ENCODE data around the gene GRM7. TPM values are rescaled to one million over a fixed set of nuclear protein-coding genes. Genes with fewer than 3 reads are reported as not detected.

The GRM7 gene
- total and polyA plus RNA-seq, 2 experiments from 2014 or later = 0.40 TPM; not detected in 1

GRCh38 chr3:7536921-7537320 is 676.0 kb downstream of the GRM7 start:
- DNase-seq (ENCODE audit: low spot score) (no peak), ATAC-seq (no peak)
- no peaks in the 10 kb centered on the region for H3K36me3 Mint-ChIP-seq (ENCODE audit: low read depth)
- Histone ChIP-seq H3F3A (replicated peaks; ENCODE audit: low read depth) (no peaks in the 10 kb centered on the region), H3K79me2 (replicated peaks; ENCODE audit: insufficient read depth) (no peaks in the 10 kb centered on the region), H2AFZ (no peak overlapping the region), H4K20me1 (replicated peaks; ENCODE audit: insufficient read depth) (no peaks in the 10 kb centered on the region), H3K9me2 (ENCODE audit: insufficient read depth) (peaks cover 3% of the 10 kb centered on the region; the same call in 1 of the 2 replicates), H3K4me1 (ENCODE audit: insufficient read depth) (no peaks in the 10 kb centered on the region), H3K4me3 (no peak overlapping the region), H3K27ac (ENCODE audit: low read depth) (no peak overlapping the region), H3K4me2 (no peak overlapping the region), H3K27me3 (ENCODE audit: insufficient read depth) (no peaks in the 10 kb centered on the region), H3K36me3 (ENCODE audit: insufficient read depth) (no peaks in the 10 kb centered on the region)
- H3K27ac Mint-ChIP-seq = no peak overlapping the region
- H3K27me3 Mint-ChIP-seq (ENCODE audit: insufficient read depth, low read depth, poor library complexity) = no peaks in the 10 kb centered on the region
- H3K4me1 Mint-ChIP-seq = no peaks in the 10 kb centered on the region
- no peak overlapping the region for H3K4me3 Mint-ChIP-seq
- H3K9me3 Mint-ChIP-seq = no peaks in the 10 kb centered on the region
- TF ChIP-seq JUNB (IDR thresholded peaks at IDR 0.05; ENCODE audit: unreplicated experiment) = no peak
- TF ChIP-seq ETS1 (IDR thresholded peaks at IDR 0.05) = no peak
- TF ChIP-seq ZNF462 (CRISPR knock-in tag; IDR thresholded peaks at IDR 0.05) = no peak
- no peak for TF ChIP-seq ZNF114 (CRISPR knock-in tag; IDR thresholded peaks at IDR 0.05)
- no peak for TF ChIP-seq NANOG (IDR thresholded peaks at IDR 0.05; ENCODE audit: borderline replicate concordance)
- no peak for TF ChIP-seq ZNF331 (CRISPR knock-in tag; IDR thresholded peaks at IDR 0.05; ENCODE audit: low read depth)
- no peak for TF ChIP-seq STAT1 (IDR thresholded peaks at IDR 0.05; ENCODE audit: unreplicated experiment)
- no peak for TF ChIP-seq EZH2phosphoT487 (IDR thresholded peaks at IDR 0.05; ENCODE audit: unreplicated experiment)
- no peak for TF ChIP-seq CREB1 (CRISPR knock-in tag; IDR thresholded peaks at IDR 0.05; ENCODE audit: low read depth)
- no peak for TF ChIP-seq CTCF (conservative IDR thresholded peaks at IDR 0.05; ENCODE audit: low read depth in 2 of 2)
- TF ChIP-seq, protein P1, sequence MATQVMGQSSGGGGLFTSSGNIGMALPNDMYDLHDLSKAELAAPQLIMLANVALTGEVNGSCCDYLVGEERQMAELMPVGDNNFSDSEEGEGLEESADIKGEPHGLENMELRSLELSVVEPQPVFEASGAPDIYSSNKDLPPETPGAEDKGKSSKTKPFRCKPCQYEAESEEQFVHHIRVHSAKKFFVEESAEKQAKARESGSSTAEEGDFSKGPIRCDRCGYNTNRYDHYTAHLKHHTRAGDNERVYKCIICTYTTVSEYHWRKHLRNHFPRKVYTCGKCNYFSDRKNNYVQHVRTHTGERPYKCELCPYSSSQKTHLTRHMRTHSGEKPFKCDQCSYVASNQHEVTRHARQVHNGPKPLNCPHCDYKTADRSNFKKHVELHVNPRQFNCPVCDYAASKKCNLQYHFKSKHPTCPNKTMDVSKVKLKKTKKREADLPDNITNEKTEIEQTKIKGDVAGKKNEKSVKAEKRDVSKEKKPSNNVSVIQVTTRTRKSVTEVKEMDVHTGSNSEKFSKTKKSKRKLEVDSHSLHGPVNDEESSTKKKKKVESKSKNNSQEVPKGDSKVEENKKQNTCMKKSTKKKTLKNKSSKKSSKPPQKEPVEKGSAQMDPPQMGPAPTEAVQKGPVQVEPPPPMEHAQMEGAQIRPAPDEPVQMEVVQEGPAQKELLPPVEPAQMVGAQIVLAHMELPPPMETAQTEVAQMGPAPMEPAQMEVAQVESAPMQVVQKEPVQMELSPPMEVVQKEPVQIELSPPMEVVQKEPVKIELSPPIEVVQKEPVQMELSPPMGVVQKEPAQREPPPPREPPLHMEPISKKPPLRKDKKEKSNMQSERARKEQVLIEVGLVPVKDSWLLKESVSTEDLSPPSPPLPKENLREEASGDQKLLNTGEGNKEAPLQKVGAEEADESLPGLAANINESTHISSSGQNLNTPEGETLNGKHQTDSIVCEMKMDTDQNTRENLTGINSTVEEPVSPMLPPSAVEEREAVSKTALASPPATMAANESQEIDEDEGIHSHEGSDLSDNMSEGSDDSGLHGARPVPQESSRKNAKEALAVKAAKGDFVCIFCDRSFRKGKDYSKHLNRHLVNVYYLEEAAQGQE (IDR thresholded peaks at IDR 0.05; ENCODE audit: unreplicated experiment) = no peak
